ENCODE measurements around the gene GRK5.

The GRK5 gene

GRCh38 chr10:119404719-119405519 is 197.5 kb downstream of the GRK5 start:
- DNase-seq (ENCODE audit: low read depth in 2 of 2) = no peak

GRCh38 chr10:119405520-119405807 is 198.1 kb downstream of the GRK5 start:
- no peak for DNase-seq (ENCODE audit: low read depth in 2 of 2)

GRCh38 chr10:119406137-119406536 is 198.8 kb downstream of the GRK5 start:
- DNase-seq (ENCODE audit: low read depth in 2 of 2) = no peak

GRCh38 chr10:119406601-119407253 is 199.4 kb downstream of the GRK5 start:
- DNase-seq (ENCODE audit: low read depth in 2 of 2) = no peak

GRCh38 chr10:119407254-119407777 is 199.9 kb downstream of the GRK5 start:
- no peak for DNase-seq (ENCODE audit: low read depth in 2 of 2)

GRCh38 chr10:119408072-119408471 is 200.7 kb downstream of the GRK5 start:
- no peak for DNase-seq (ENCODE audit: low read depth in 2 of 2)

- DNase-seq (ENCODE audit: low read depth in 2 of 2) = no peak
Measured at GRCh38 chr10:119408969-119409371, 201.6 kb downstream of the GRK5 start.

- DNase-seq (ENCODE audit: low read depth in 2 of 2) = no peak
Measured at GRCh38 chr10:119409385-119409784, 202.0 kb downstream of the GRK5 start.

GRCh38 chr10:119409906-119410305 is 202.5 kb downstream of the GRK5 start:
- DNase-seq (ENCODE audit: low read depth in 2 of 2) = no peak

- no peak for DNase-seq (ENCODE audit: low read depth in 2 of 2)
Measured at GRCh38 chr10:119410361-119411116, 203.2 kb downstream of the GRK5 start.

- DNase-seq (ENCODE audit: low read depth in 2 of 2) = no peak
Measured at GRCh38 chr10:119412244-119413092, 205.1 kb downstream of the GRK5 start.

- DNase-seq (ENCODE audit: low read depth in 2 of 2) = no peak
Measured at GRCh38 chr10:119413093-119413453, 205.7 kb downstream of the GRK5 start.

- no peak for DNase-seq (ENCODE audit: low read depth in 2 of 2)
Measured at GRCh38 chr10:119413471-119414080, 206.2 kb downstream of the GRK5 start.

GRCh38 chr10:119414081-119414611 is 206.8 kb downstream of the GRK5 start:
- DNase-seq (ENCODE audit: low read depth in 2 of 2) = no peak

- no peak for DNase-seq (ENCODE audit: low read depth in 2 of 2)
Measured at GRCh38 chr10:119415121-119415520, 207.8 kb downstream of the GRK5 start.

- DNase-seq (ENCODE audit: low read depth in 2 of 2) = no peak
Measured at GRCh38 chr10:119415536-119416503, 208.4 kb downstream of the GRK5 start.

- DNase-seq (ENCODE audit: low read depth in 2 of 2) = peak; percentile 38 to 43
Measured at GRCh38 chr10:119416855-119417254, 209.5 kb downstream of the GRK5 start.

GRCh38 chr10:119417852-119418251 is 210.5 kb downstream of the GRK5 start:
- no peak for DNase-seq (ENCODE audit: low read depth in 2 of 2)

GRCh38 chr10:119418362-119418761 is 211.0 kb downstream of the GRK5 start:
- no peak for DNase-seq (ENCODE audit: low read depth in 2 of 2)

GRCh38 chr10:119419931-119420330 is 212.6 kb downstream of the GRK5 start:
- no peak for DNase-seq (ENCODE audit: low read depth in 2 of 2)

Data from stimulated activated CD8-positive, alpha-beta memory T cell treated with anti-CD3 and anti-CD28 coated beads, Interleukin-7, amount 100 ng/mL, for 4 hours (primary cell).